H54 (cell line): ENCODE measurements around the gene ZNF225.

Experiments used
- DNase-seq: peaks from one replicate; pipeline ENCODE4 v3.0.0; 2011; ENCODE audit warnings: low spot score, mixed read lengths; ENCODE audit not compliant: insufficient read length
- FAIRE-seq: peaks from 3 replicates; lab custom pipeline; 2011; peaks lifted over from hg19 to GRCh38; lab: Jason Lieb, UNC
- POLR2A ChIP-seq: IDR thresholded peaks from 2 replicates; pipeline ENCODE4 v1.6.1; 2011; ENCODE audit warnings: low read depth, mild to moderate bottlenecking, low read length

The ZNF225 gene

DNA sequence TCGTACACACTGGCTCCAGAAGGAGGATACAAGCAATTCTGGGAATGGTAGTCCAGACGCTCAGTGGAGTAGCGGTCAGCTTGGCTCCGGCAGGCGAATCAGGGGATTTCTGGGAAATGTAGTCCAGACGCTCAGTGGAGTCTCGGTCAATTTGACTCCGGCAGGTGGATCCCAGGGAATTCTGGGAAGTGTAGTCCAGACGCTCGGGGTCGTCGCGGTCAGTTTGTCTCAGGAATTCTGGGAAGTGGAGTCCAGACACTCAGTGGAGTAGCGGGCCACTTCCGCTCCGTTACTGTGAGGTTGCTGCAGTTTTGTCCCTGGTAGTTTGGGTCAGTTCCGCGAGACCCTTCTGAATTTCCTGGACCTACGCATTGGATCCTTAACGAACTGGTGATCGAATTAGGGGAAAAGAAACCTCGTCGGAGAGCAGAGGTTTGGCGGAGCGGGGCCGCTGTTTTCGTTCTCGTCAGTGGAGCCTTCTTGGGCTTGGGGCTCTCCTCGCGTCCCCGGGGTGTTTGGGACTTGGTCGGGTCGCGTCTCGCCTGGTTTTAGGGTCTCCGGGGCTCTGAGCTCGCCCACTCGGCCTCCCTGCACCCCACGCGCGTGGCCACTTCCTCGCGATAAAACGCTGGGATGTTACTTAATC, at the start of gene ZNF225:
ZNF225 (plus strand) TSS at position 262 of the 646 bp plus-strand sequence. CDS start 2,429 bp downstream, outside the sequence.
- peak; percentile 46; the same call in 1 of the 2 replicates for TF ChIP-seq POLR2A
- FAIRE-seq: peak; percentile 99
- DNase-seq: peak; percentile 91

DNA sequence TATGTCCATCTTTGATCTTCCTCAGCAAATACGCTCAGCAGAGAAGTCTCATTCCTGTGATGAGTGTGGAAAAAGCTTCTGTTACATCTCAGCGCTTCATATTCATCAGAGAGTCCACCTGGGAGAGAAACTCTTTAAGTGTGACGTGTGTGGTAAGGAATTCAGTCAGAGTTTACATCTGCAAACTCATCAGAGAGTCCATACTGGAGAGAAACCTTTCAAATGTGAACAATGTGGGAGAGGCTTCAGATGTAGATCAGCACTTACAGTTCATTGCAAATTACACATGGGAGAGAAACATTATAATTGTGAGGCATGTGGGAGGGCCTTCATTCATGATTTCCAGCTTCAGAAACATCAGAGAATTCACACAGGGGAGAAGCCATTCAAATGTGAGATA, 46.9 kb upstream of the ZNF225 start:
- no peak for DNase-seq
- no peak for FAIRE-seq
- no peak for TF ChIP-seq POLR2A

DNA sequence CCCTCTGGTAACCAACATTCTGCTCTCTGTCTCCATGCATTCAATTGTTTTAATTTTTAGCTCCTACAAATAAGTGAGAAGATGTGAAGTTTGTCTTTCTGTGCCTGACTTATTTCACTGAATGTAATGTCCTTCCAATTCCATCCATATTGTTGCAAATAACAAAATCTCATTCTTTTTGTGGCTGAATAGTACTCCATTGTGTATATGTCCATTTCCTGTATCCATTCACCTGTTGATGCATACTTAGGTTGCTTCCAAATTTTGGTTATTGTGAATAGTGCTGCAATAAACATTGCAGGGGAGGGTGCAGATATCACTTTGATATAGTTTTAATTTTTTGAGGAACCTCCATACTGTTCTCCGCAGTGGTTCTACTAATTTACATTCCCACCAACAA, 43.8 kb upstream of the ZNF225 start:
- FAIRE-seq (no peak), DNase-seq (no peak)
- TF ChIP-seq POLR2A: no peak

DNA sequence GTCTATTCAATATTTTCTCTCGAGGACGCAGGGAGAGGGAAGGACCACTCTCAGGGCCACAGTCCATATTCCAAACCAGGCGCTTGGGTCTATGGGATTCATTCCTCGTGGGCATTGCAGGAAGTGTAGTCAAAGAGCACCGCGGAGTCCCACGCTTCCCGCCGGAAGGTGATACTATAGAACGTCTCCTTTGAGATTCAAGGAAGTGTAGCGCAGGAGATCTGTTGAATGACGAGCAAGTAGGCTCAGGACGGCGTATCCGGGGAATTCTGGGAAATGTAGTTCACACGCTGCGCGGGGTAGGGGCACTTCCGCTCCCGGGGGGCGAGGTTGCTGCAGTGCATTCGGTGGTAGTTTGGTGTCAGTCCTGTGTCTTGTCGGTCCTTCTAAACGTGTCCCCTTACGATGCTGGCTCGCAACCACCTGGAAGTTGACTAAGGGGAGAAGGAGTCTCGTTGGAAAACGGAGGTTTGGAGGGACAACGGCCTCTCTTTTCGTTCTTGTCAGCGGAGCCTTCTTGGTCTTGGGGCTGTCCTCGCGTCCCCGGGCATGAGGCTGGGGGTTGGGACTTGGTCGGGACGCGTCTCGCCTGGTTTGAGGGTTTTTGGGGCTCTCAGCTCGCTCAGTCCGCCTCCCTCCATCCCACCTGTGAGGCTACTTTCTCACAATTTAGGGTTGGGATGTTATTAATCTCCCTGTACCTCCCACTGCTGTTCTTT, 41.2 kb upstream of the ZNF225 start, which contains the start of gene ZNF284:
ZNF284 (plus strand) TSS at position 336 of the 719 bp plus-strand sequence. CDS start 4,231 bp downstream, outside the sequence.
- TF ChIP-seq POLR2A: peak; percentile 55; the same call in 1 of the 2 replicates
- DNase-seq (peak; percentile 94), FAIRE-seq (peak; percentile 97)

DNA sequence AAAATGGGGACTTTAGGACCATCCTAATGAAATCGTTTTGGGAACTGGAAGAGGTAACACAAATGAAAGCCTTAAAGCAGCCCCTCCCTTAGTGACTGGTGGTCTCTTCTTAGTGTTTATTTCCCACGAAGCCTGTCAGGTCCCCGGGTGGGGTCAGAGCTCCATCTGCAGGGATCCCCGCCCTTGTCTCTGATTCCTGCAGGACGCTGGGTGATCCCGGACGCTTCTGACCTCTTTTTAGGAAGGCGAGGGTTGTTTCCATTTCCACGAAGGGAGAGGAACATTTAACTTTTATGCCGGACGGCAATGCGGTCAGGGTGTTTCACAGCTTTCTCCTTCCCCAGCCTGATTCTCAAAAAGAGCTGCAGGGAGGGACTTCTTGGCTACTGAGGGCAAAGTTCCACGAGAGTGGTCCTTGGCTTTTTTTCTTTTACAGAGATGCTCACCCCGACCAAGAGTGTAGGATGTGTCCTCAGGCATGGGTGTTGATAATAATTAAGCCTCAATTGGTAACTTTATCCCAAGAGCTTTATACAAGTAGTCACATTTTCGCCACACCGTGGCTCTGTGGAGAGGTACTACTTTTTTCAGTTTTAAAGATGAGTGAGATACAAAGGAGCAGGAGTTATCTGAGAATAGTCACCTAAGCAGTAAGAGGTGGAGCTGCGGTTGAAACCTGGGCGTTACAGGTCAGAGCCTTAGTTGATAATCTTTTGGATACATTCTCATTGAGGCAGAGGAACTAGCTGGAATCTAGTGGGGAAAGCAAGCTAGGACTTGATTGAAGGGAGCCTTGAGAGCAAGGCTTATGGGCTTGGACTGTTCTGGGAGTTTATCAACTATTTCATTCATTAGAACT, 40.4 kb upstream of the ZNF225 start:
- peak; percentile 30 for DNase-seq
- TF ChIP-seq POLR2A: no peak
- FAIRE-seq: no peak

DNA sequence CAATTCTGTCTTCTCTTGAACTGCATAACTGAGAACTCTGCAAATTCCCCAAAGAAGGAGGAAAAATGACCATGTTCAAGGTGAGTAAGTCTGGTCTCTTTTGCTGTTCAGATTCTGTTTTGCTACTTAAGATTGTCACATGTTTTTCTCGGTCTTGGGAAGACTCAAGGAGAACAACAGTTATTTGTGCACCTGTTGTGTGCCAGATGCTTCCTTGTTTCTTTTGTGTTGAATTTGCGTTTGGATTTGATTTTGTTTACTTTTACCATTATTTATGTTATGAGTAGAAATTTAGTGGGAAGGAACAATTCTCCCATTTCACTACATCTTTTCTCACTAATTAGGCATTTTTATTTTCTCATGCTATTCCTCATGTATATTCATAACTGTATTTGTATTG, 36.9 kb upstream of the ZNF225 start:
- TF ChIP-seq POLR2A: no peak
- DNase-seq: no peak
- no peak for FAIRE-seq

DNA sequence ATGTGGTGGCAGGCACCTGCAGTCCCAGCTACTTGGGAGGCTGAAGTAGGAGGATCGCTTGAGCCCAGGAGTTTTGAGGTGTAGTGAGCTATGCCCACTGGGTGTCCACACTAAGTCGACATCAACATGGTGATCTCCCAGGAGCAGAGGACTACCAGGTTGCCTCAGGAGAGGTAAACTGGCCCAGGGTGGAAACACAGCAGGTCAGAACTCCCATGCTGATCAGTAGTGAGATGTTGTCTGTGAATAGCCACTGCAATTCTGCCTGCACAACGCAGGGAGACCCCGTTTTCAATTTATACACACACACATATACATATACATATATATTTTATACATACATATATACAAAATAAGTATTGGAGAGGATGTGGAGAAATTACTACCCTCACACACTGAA, 21.1 kb upstream of the ZNF225 start:
- FAIRE-seq: no peak
- no peak for DNase-seq
- no peak for TF ChIP-seq POLR2A

DNA sequence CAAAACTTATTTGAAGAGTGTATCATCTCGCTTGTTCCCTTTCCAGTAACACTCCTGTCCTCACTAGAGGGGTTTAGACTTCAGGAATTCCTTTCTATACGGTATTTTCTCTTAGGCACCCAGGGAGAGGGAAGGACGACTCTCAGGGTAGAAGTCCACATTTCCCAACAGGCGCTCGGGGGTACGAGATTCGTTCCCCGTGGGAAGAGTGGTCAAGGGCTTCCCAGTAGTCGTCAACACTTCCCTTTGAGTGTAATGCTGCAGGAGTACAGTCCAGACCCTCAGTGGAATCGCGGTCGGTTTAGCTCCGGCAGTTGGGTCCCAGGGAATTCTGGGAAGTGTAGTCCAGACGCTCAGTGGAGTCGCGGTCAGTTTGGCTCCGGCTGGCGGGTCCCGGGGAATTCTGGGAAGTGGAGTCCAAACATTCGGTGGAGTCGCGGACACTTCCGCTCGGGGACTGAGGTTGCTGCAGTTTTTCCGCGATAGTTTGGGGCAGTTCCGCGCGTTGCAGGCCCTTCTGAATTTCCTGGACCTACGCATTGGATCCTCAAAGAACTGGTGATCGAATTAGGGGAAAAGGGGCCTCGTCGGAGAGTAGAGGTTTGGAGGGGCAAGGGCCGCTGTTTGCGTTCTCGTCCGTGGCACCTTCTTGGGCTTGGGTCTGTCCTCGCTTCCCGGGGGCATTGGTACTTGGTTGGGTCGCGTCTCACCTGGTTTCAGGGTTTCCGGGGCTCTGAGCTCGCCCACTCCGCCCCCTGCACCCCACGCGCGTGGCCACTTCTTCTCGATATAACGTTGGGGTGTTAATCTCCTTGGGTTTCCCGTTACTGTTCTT, 19.1 kb upstream of the ZNF225 start, which contains the start of gene ZNF224:
ZNF224 (plus strand) TSS at position 431 of the 835 bp plus-strand sequence. CDS start 3,513 bp downstream, outside the sequence.
- FAIRE-seq: peak; percentile 99
- DNase-seq: peak; percentile 95
- TF ChIP-seq POLR2A: peak; percentile 59

DNA sequence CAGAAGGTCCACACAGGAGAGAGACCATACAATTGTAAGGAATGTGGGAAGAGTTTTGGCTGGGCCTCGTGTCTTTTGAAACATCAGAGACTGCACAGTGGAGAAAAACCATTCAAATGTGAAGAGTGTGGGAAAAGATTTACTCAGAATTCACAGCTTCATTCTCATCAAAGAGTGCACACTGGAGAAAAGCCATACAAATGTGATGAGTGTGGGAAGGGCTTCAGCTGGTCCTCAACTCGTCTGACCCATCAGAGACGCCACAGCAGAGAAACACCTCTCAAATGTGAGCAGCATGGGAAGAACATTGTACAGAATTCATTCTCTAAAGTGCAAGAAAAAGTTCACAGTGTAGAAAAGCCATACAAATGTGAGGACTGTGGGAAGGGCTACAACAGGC, 5.4 kb upstream of the ZNF225 start:
- DNase-seq (no peak), FAIRE-seq (no peak)
- no peak for TF ChIP-seq POLR2A

DNA sequence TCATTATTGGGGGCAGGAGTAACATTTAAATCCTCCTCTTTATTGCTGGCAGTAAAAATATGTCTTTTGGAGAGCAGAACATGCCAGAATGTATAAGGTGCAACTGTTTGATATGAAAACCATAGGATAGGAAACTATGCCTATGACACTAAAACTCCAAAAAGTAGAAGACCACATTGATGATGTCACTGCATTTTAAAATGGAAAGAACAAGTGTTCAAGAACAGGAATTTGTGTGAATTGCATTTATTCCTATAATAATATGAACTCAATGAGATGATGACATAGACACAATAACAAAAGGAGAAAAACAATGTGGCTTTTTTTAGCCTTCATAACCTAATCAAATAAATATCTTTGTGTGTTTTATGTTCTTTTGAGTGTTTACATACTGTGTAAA, 3.7 kb upstream of the ZNF225 start:
- no peak for TF ChIP-seq POLR2A
- FAIRE-seq (no peak), DNase-seq (no peak)

DNA sequence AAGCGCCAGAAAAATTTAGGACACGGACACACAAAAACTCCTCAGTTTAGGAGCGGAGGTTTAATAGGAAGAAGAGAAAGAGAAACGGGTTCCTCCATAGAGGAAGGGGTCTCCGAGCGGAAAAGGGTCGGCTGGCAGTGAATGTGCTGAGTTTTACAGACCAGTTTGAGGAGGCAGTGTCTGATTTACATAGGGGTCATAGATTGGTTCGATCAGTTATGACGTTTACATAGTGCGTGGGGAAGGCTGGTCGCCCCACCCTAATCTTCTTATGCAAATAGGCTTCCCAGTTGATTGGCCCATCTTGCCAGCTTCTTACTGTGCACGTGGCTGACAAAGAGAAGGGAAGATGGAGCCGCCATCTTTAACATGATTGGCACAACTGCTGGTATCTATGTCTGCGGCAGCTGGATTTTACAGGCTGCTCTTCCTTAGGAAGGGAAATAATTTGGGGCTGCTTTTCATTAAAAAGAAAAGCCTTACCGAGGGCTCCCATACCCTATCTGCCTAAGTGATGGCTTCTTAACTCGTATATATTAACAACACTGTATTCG, 1.2 kb upstream of the ZNF225 start:
- TF ChIP-seq POLR2A: no peak
- DNase-seq (peak; percentile 9), FAIRE-seq (no peak)

DNA sequence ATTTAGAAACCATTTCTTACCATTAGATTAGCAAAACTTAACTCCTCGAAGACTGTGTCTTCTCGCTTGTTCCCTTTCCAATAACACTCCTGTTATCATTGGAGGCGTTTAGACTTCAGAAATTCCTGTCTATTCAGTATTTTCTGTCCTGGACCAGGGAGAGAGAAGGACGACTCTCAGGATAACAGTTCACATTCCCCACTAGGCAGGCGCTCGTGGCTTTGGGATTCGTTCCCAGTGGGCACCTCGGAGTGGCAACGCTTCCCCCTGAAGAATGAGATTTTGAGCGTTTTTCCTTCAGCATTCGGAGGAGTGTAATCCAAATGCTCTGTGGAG, 429 bp upstream of the ZNF225 start:
- FAIRE-seq (no peak), DNase-seq (no peak)
- TF ChIP-seq POLR2A: peak; percentile 36; the same call in 1 of the 2 replicates
